OCI-M1 (cell line): ENCODE measurements around the gene PCDH19.
"Not testable (repeated sequence)": the region's sequence is repeated elsewhere in the genome, so short reads cannot be mapped to it uniquely, and the experiment has no call there.

Source experiments
- DNase-seq: peaks from one replicate; lab custom pipeline; 2025; lab: John Stamatoyannopoulos, UW

PCDH19 gene, protein sequence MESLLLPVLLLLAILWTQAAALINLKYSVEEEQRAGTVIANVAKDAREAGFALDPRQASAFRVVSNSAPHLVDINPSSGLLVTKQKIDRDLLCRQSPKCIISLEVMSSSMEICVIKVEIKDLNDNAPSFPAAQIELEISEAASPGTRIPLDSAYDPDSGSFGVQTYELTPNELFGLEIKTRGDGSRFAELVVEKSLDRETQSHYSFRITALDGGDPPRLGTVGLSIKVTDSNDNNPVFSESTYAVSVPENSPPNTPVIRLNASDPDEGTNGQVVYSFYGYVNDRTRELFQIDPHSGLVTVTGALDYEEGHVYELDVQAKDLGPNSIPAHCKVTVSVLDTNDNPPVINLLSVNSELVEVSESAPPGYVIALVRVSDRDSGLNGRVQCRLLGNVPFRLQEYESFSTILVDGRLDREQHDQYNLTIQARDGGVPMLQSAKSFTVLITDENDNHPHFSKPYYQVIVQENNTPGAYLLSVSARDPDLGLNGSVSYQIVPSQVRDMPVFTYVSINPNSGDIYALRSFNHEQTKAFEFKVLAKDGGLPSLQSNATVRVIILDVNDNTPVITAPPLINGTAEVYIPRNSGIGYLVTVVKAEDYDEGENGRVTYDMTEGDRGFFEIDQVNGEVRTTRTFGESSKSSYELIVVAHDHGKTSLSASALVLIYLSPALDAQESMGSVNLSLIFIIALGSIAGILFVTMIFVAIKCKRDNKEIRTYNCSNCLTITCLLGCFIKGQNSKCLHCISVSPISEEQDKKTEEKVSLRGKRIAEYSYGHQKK (N-terminal part only)

DNA sequence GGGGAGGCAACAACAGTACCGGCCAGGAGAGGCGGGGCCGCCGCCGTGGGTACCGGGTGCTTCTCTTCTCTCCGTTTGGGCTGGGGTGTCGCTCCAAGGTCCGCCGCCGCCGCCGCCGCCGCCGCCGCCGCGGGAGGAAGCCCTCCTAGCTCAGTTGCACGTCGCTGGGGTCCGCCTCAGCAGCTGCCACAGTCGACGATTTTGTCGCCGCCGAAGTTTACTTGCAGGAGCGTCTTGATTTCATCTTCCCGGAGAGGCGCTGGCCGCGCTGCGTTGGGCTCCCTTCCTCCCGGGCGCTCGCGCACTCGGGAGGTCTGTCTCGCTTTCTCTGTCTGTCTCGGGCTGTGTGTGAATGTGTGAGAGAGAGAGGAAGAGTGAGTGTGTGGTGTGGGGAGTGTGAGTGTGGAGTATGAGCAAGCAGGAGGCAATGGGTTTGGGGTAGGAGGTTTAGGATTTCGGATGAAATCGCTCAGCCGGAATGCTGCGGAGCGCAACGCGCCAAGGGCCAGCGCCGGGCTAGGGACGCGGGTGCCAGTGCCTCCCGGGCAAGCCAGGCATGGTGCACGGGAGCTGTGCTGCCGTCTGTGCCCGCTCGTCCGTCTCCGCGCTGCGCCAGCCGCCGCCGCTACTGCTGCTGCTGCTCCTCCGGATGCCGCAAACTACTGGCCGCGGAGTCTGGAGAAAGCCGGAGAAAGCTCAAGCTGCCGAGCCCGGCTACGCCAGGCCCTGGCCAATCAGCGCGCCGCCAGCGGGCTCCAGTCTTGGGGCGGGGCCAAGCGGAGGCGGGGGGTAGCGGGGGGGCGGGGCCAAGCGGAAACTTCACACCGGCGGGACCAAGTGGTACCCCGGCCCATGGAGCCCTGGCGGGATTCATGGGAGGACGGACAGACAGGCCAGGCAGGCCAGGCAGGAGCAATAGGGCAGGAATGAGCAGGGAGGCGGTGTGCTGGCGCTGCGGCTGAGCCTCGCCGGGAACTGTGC lies at the start of gene PCDH19:
Gene PCDH19, minus strand, starts transcription at position 664 of the 981 bp plus-strand sequence. CDS start 1,676 bp downstream, outside the sequence.
- DNase-seq: no peak

DNA sequence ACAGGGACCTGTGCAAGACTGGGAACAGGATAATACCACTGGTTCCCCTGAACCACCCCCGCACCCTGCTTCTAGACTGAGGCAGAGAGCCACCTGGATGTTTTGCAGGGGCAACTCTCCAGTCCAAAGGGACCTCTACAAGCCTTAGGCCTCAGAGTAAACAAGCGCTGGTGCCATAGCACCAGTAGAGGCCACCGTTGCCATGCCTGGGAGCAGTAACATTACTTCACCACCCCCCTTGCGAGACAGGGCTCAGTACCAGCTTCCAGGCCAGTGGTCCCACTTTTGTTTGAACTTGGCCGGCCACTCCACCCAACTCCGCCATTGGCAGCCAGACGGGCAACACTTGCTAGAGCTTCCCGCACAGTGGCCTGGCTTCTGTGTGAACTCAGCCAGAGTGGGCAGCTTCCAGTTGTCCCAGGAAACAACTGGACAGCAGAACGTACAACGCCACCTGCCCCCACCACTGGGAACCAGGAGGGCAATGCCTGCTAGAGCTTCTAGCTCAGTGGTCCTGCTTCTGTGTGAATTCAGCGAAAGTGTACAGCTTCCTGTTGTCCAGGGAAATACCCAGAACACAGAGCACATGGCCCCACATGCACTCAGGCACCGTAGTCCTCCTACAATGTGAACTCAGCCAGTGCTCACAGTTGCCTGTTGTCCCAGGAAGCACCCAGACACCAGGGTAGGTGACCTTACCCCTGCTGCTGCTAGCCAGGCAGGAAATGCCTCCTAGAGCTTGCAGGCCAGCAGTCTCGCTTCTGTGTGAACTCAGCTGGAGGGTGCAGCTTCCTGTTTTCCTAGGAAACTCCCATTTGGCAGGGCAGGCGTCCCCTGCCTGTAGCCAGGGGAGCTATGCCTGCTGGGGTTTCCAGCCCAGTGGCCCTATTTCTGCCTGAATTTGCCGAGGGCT lies 39.9 kb upstream of the PCDH19 start:
- DNase-seq: no peak

DNA sequence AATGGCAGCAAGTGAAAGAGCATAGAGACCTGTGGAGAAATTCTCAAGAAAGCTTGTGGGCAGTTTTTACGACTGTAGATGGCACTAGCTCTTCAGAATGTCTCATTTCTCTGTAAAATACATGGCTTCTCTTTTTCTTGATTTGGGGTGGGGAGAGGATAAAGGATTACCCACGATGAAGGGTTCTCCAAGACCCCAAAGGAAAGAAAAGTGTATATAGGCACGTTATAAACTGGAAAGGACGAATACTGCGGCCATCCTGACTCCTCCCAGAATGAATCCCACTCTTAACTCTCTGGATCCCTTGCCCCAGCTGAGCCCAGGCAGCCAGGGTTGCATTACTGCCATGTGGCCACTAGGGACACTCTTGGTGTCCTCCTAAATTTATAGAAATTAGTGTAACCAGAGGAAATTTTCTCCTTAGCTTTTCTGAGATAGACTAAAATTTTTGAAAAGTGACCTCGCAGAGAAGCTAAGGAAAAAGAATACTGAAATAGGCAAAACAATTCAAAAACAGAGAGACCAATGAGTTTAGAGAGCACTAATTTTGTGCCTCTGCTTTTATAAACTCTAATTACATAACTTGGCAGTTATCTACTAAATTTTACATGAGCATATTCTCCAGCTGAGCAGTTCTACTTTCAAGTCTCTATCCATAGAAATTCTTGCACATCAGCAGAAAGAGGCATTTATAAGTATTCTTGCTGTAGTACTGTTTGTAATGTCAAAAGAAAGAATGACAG lies 37.8 kb upstream of the PCDH19 start:
- DNase-seq: peak; percentile 75

DNA sequence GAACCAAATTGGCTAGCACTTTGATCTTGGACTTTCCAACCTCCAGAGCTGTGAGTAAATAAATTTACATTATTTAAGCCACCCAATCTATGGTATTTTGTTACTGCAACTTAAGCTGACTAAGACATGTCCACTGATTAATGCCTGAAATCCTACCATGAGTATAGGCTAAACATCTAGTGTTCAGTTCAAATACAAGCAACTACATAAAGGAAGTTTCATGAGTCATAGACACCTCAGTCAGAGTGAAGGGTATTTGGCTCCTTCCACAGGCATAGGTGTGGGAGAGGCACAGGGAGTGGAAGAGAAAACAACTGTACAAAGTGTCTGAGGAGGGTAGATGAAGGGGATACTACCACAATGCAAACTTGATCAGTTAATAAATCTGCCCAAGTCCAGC lies 35.5 kb upstream of the PCDH19 start:
- no peak for DNase-seq

DNA sequence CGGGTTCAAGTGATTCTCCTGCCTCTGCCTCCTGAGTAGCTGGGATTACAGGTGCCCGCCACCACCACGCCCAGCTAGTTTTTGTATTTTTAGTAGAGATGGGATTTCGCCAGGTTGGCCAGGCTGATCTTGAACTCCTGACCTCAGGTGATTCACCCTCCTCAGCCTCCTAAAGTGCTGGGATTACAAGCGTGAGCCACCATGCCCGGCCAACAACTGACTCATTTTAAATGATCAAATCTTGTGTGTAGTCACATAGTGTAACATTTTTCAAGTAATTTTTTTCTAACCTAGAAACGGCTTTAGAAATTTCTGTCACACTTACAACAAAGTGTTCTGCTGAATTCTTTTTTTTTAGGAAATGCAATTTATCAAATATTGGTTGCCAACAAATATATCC lies 31.2 kb upstream of the PCDH19 start:
- DNase-seq: not testable (repeated sequence)

DNA sequence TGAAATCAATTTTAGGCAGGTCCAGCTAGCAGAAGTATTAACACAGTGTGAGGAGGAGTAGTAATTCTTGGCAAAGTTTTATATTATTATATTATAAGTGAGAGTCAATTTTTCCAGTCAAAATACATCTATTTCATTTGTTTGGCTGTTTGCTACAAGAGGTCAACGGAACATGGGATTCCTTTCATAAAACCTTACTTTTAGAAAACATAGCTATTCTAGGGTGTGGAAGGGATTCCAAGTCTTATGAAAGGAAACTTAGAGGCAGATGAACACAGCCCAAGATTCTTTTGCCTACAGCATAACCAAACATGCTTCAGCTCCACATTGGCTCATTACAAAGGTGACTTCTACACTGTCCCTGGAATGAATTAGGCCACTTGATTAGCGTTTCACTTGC lies 29.9 kb upstream of the PCDH19 start:
- DNase-seq: no peak

DNA sequence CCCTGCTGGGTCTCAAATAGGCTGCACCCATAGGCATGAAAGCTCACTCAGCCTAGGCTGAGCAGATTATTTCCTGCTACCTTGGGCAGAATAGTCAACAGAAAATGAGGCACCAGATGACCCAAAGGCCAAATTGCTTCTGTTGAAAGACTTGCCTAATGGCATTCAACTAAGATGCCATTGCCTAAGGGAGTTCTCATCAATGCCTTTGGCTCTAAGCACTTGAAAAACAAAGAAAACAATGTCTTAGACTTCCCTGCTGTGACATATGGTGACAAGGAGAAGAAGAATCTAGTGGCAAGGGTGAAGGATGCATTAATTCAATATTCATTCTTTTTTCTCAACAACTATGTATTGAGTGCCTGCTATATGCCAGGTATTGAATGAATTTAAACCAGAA lies 25.7 kb upstream of the PCDH19 start:
- DNase-seq: no peak

DNA sequence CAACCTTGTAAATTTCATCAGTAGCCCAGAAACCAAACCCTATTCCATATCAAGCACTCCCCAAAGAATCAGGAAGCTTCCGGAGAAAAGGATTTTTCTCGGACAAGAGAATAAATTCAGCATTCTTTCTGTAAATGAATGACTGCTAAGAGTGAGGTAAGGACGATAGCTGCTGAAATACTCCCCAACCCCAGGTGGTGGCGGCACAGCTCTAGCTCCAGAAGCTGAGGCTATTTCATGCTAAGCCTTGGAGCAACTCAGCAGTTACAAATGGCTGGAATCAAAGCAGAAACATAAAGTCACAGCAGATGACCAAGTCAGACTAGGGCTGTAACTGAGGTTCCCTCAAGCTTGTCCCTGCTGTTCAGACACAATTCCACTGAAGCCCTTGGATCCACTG lies 13.9 kb upstream of the PCDH19 start:
- DNase-seq: peak; percentile 18

DNA sequence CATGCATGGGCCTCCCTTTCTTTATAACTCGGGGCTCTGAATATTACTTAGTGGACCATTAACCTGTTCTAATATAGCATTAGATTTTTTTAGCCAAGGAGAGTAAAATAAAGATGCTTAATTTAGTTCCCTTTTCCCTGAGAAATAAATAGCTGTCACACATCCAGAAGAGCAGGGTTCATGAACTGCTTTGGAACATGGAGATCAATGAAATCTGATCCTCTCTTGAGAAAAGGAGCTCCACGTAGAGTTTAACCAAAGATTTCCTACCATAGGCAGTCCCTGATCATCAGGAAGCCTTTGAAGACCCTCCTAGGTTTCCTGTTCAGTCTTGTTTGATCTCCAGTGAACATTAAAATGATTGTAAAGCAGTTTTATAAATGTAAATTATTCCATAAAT lies 8.5 kb upstream of the PCDH19 start:
- no peak for DNase-seq

DNA sequence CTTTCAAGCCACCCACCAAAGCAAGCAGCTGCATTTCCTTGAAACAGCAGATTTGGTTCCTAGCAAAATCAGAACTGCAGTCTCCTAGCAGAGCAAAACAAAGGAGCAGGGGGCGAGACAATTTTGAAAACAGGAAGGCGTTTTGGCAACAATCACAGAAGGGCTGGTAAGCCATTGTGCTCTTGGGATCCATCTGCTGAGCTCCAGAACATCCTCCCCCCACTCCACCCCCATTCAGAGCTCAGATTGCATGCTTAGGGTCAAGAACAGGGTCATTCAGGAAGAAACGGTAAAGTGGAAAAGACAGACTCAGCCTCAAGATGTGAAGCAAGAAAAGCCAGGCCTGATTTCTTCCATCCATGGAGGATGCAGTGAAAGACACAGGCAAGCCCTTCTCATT lies 7.6 kb upstream of the PCDH19 start:
- DNase-seq: no peak

DNA sequence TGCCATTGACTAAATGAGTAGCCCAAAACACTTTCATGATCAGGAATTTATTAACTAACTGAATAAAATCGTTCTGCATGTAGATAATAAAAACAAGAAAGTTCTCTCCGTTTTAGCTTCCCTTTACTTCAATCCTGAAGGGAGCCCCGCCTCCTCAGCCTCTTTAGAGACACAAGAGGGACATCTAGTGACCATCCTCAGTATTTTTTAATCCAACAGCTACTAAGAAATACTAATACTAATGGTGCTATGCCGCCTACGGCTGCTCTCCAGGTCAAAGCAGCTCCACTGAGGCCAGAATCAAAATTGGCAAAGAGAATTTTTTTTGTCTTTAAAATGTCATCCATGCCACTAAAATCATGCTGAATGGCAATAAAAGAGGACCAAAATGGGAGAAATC lies 3.2 kb upstream of the PCDH19 start:
- DNase-seq: peak; percentile 72

DNA sequence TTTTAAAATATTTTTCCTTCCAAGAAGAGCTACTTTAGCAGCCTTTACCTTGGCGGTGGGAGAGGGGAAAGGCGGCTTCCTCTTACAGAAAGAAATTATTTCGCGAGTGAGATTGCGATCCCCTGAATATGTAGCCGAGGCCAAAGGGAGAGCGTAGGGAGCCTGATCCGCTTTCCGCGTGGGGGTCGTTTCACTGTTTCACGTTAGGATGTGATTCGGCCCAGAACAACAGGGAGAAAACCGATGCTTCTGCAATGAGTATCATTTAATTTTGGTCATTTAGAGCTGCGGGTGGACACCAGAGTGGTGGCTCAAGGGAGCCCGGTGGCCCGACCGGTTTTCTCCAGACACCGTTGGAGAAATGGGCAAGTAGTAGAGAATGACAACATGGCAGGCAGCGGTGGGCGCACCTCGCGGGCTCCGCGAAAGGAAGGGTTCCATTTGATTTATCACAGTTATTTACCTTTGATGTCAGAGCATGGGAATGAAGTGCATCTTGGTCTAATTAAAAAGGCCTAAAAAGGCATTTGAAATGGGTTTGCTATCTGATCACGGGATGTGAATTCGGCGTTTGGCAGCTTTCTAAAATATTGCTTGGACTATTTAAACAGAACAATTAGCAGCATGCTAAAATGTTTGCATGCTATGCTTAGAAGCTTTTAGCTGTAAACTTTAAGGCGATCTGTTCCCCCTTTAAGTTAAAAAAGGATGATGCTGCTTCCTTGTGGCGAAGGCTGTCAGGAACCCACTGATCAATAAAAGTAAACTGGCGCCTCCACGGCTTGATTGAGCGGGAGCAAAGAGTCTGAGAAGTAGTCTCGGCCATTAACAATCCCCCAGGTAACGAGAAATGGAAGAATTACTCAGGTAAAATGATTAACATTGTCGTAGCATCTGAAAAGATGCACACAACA lies 2.0 kb upstream of the PCDH19 start:
- no peak for DNase-seq

DNA sequence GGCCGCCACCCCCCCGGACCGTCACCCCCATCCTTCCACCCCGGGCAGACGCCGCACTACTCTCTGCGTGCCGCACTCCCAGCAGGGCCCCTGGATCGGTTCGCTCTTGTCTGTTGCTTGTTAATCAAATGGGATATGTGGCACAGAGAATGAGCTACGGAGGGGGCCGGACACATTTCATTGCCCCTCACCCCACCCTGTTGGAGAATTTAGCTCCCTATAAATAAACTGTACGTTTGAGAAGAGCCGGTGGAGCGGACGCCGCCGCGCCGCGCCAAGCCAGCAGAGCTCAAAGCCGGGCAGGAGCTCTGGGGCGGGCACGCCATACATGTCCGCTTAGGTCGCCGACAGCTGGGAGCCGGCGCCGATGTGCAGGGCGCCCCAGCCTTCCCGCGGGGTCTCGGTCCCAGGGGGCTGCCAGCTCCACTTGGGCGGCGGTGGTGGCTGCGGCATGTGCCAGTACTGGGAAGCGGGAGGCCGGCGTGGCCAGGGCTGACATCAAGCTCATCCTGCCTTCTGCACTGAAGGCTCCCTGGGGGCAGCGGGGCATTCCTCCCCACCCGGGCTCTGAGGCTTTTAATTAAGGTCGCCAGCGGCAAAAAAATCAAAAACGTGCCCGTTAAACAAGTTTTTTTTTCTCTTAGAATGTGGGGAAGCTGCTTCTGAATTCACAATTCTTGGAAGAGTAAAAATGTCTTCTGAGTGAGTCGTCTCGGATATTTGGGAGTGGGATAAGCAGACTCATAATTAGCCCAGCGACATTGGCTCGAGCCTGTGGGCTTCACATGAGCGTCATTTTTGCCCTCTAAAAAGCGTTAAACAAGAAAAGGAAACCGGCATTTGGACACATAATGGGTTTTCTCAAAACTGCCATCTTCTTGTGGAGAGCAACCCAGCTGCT lies 1.1 kb upstream of the PCDH19 start:
- DNase-seq: no peak

DNA sequence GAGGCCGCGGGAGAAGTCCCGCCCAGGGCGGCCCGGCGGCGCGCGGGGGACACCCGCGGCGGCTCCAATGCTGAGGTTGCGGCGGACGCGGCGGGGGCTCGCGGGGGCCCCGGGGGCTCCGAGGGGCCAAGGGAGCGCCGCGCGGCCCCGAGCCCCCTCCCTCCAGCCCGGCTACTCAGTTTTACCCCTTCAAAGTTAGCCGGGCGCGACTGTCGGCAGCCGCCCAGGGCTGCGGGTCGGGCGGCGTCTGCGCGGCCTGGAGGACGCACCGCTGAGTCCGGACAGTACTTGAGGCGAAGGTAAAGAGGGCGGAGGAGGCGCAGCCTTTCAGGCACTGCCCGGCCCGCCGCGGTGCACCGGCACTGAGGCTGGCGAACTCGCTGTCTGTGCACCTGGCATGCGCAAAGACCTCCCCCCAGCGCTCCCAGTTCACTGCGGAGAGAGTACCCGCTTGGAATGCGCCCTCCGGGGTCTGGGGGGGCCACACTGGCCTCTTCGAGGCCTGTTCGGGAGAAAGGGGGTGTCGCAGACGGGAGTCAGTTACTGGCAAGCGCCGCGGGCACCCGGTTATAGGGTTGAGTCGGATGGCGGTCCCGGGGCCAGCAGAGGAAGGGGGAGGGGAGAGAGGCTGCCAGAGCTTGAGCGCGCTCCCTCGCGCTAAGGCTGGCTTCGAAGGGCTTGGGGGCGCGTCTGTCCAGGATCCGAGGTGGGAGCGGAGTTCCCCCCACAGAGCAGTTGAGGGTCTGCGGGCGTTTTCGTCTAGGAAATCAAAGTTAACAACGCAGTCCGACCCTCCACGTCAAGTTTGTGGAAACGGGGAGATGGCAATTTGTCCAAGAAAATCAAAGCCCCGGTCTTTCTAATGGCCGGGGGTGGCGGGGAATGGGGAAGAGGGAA lies 1.1 kb downstream of the PCDH19 start:
- no peak for DNase-seq

DNA sequence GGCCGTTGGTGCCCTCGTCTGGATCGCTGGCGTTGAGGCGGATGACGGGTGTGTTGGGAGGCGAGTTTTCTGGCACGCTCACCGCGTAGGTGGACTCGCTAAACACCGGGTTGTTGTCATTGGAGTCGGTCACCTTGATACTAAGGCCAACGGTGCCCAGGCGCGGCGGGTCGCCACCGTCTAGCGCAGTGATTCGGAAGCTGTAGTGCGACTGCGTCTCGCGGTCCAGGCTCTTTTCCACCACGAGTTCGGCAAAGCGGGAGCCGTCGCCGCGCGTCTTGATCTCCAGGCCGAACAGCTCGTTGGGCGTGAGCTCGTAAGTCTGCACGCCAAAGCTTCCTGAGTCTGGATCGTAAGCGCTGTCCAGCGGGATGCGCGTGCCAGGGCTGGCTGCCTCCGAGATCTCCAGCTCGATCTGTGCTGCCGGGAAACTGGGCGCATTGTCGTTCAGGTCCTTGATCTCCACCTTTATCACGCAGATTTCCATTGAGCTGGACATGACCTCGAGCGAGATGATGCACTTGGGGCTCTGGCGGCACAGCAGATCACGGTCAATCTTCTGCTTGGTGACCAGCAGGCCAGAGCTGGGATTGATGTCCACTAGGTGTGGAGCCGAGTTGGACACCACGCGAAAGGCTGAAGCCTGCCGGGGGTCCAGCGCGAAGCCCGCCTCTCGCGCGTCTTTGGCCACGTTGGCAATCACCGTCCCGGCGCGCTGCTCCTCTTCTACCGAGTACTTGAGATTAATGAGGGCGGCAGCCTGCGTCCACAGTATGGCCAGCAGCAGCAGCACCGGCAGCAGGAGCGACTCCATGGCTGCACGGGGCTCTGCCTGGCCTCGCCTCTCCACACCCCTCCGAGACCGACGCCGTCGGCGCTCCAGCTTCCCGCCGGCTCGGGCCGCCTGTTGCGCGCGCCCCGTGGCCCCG lies 2.0 kb downstream of the PCDH19 start:
- DNase-seq: no peak
